ENCODE data around the gene U2AF2.

The U2AF2 gene

DNA sequence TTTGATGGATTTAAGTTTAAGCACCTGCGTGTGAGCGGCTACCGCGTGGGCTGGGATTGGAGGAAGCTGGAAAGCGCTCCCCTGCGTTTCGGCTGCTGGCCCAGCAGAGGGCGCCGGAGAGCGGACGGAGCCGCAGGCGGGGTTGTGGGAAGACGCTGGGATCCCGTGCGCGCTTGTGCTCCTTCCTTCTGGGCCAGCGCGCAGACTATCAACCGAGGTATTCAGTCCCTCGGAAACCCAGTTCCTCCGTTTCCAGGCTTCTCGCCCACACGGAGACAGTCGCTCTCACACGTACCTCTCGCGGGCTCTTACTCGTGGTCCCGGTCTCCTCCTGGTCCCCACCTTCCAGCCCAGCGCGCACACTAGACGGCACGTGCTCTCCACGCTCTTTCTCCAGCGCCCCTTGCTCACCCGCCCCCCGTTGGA is 49.0 kb downstream of the U2AF2 start:
- CTCF ChIA-PET: no interaction called here
- DNase-seq (ENCODE audit: low spot score): peak; percentile 15
- no peak overlapping the region for H3K27ac ChIP-seq
- POLR2A ChIA-PET (ENCODE audit: low non-redundant PET): no interaction called here
- peak; percentile 62 for TF ChIP-seq CTCF (conservative IDR thresholded peaks at IDR 0.05; ENCODE audit: low read depth)

- ChIA-PET POLR2A (ENCODE audit: low non-redundant PET) (no interaction called here), CTCF (interaction anchor here (0.6 to 0.7 kb wide), 3 partner anchors 24 to 776 kb away, joined by 3 read pairs; no protein-coding TSS in a partner anchor)
- TF ChIP-seq CTCF (conservative IDR thresholded peaks at IDR 0.05; ENCODE audit: low read depth): no peak
- no peak for DNase-seq (ENCODE audit: low spot score)
- no peak overlapping the region for H3K27ac ChIP-seq
Observed at GRCh38 chr19:55704494-55705245, 49.8 kb downstream of the U2AF2 start.

- ChIA-PET CTCF (no interaction called here), POLR2A (ENCODE audit: low non-redundant PET) (no interaction called here)
- DNase-seq (ENCODE audit: low spot score): no peak
- H3K27ac ChIP-seq: no peak overlapping the region
- no peak for TF ChIP-seq CTCF (conservative IDR thresholded peaks at IDR 0.05; ENCODE audit: low read depth)
Observed at GRCh38 chr19:55705972-55706371, 51.1 kb downstream of the U2AF2 start.

DNA sequence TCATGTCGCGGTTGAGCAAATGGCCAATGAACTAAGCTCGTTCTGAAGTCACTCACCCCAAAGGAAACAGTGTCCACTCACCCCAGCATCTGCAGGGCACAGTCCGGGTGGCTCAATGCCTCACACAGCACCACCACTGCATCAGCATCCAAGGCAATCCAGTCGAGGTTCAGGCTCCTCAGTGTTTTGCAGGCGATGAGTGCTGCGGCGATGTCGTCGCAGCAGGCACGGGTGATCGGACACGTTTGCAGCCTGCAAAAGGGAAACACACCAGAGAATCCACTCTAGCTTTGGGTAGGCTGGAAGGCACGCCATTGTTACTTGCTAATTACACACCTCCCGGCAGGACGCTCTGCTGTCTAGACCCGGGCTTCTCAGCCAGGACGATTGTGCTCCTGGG is 56.9 kb downstream of the U2AF2 start:
- no peak for DNase-seq (ENCODE audit: low spot score)
- ChIA-PET CTCF (no interaction called here), POLR2A (ENCODE audit: low non-redundant PET) (no interaction called here)
- no peak for TF ChIP-seq CTCF (conservative IDR thresholded peaks at IDR 0.05; ENCODE audit: low read depth)
- no peak overlapping the region for H3K27ac ChIP-seq

DNA sequence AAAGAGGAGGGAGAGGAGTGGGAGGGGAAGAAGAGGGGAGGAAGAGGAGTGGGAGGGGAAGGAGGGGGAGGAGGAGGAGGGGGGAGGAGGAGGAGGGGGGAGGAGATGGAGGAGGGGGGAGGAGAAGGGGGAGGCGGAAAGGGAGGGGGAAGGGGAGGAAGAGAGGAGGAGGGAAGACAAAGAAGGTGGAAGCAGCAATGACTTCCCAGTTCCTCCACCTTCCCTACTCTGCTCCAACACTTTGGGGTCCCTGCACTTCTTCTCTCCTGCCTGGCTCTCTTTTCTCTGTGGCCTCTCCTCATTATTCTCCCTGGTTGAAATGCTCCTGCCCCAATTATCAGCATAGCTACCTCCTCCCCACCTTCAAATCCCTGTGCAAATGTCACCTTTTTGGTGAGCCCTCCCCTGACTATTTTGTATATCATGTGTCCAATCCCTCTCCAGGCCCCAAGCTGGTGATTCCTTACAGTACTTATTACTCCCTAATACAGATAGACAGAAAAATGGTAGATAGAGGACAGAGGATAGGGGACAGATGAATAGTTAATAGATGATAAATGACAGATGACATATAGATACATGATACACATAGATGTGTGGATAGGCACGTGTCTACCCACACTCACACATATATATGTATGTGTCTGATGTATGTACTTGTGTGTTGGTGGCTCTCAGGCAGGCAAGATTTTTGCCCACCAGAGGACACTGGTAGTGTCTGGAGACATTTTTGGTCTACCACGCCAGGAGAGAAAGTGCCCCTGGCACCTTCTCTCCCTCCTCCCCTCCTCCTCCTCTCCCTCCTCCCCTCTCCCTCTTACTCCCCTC is 58.2 kb downstream of the U2AF2 start:
- ChIA-PET CTCF (no interaction called here), POLR2A (ENCODE audit: low non-redundant PET) (no interaction called here)
- no peak overlapping the region for H3K27ac ChIP-seq
- no peak for DNase-seq (ENCODE audit: low spot score)
- TF ChIP-seq CTCF (conservative IDR thresholded peaks at IDR 0.05; ENCODE audit: low read depth): no peak

- DNase-seq (ENCODE audit: low spot score): no peak
- ChIA-PET POLR2A (ENCODE audit: low non-redundant PET) (no interaction called here), CTCF (interaction anchor here (0.6 kb wide), 1 partner anchor 96 kb away, joined by 3 read pairs; no protein-coding TSS in a partner anchor)
- TF ChIP-seq CTCF (conservative IDR thresholded peaks at IDR 0.05; ENCODE audit: low read depth): no peak
- H3K27ac ChIP-seq: no peak overlapping the region
Observed at GRCh38 chr19:55716531-55716930, 61.7 kb downstream of the U2AF2 start.

Measured in RWPE1 (cell line).